Esophagus squamous epithelium (tissue), 4 donors: ENCODE results near the gene SNAP25.

Experiments
- POLR2A ChIP-seq, 4 donors: fragments of 450-650 bp; IDR thresholded peaks; one replicate each; pipeline ENCODE4 v1.6.1; 2017; ENCODE audit warnings: antibody characterized with exemption in 4 of 4, mild to moderate bottlenecking in 4 of 4, moderate library complexity in 3 of 4
- TF ChIP-seq, protein P1 (sequence below), 6 experiments: fragments of 450-650 bp in 4 of 6; fragments of 200-600 bp in 2 of 6; sonication (generic) in 2 of 6; IDR thresholded peaks; one replicate each; pipeline ENCODE4 v1.5.1; 2016 to 2019; ENCODE audit warnings: antibody characterized with exemption in 6 of 6, mild to moderate bottlenecking in 4 of 6, moderate library complexity in 4 of 6

DNA sequence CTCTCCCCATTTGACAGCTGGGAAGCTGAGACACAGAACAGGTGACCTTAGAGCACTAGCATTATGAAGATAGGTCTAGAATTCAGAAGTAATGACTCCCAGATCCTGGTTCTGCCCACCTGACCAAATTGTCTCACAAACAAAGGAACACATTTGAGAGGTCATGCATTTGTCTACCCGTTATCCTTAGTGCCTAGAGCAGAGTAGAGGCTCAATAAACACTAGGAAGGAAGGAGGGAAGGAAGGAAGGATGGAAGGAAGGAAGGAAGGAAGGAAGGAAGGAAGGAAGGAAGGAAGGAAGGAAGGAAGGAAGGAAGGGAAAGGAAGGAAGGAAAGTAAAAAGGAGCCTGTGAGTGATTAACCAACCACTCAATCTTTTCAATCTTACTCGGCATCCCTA, 63.3 kb downstream of the SNAP25 start:
- TF ChIP-seq, protein P1, sequence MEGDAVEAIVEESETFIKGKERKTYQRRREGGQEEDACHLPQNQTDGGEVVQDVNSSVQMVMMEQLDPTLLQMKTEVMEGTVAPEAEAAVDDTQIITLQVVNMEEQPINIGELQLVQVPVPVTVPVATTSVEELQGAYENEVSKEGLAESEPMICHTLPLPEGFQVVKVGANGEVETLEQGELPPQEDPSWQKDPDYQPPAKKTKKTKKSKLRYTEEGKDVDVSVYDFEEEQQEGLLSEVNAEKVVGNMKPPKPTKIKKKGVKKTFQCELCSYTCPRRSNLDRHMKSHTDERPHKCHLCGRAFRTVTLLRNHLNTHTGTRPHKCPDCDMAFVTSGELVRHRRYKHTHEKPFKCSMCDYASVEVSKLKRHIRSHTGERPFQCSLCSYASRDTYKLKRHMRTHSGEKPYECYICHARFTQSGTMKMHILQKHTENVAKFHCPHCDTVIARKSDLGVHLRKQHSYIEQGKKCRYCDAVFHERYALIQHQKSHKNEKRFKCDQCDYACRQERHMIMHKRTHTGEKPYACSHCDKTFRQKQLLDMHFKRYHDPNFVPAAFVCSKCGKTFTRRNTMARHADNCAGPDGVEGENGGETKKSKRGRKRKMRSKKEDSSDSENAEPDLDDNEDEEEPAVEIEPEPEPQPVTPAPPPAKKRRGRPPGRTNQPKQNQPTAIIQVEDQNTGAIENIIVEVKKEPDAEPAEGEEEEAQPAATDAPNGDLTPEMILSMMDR (IDR thresholded peaks at IDR 0.05) = no peak
- TF ChIP-seq POLR2A (IDR thresholded peaks at IDR 0.05) = no peak
